Posterior vena cava (tissue), 2 donors: ENCODE measurements around the gene TSC1. TPM values are rescaled to one million over a fixed set of nuclear protein-coding genes. Genes with fewer than 3 reads are reported as not detected.
"Not testable (repeated sequence)": the region's sequence is repeated elsewhere in the genome, so short reads cannot be mapped to it uniquely, and the experiment has no call there.

Experiments
- DNase-seq: peaks from one replicate; pipeline ENCODE4 v3.0.0-alpha.2; 2020; ENCODE audit warnings: low spot score
- intact Hi-C, 2 donors: fragments of 100-400 bp; cut with DNase I; formaldehyde crosslinking; loops; one replicate each; pipeline versions ENCODE4 v1.14.1 to v1.14.2; 2022 to 2023
- total RNA-seq, 2 donors: library from RNA; stranded (reverse); fragmentation: NEBNext Ultra II Directional; extraction: Animal tissue kit (Norgen Biotek cat#: 25700); gene quantifications; one replicate each; pipeline ENCODE4 v1.2.1, GENCODE V29; 2021
- donor health status: DM: yes; HTN: yes; CAD: no.
- donor health status: DM: yes; HTN: yes; CAD: no.

Gene TSC1
- total RNA-seq, 2 donors from 2014 or later = 32.5 to 33.5 TPM

DNA sequence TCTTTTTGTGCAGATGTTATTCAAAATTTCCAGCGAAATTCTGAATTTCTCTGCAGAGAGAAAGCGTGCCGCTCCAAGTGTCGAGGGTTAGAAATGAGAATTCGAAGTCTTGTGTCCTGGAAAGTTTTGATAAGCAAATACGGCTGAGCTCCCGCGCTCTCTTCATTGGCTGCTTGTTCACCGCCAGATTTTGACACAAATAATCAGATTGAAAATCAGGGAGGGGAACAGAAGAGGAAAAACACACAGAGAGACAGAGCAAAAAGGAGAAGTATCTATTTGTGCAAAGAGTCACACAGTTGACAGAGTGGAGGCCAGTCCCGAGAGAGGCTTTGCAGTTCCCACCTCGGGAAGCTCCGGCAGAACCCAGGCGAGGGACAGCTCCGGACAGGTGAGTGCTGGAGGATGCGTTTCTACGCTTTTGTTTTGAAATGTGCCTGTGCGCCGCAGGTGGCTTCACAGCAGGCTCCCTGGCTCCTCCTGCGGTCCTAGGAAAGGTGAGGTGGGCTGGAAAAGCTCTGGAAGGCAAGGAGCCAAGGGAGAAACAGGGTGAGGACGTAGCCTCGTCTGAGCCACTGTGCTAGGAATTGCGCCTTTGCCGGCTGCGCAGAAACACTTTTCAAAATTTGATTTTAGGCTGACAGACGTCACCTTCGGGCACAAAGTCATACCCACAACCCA lies 34.2 kb upstream of the TSC1 start, which contains the start of gene GFI1B:
Gene GFI1B, plus strand, starts transcription at position 244 of the 681 bp plus-strand sequence. CDS start 7,985 bp downstream, outside the sequence.
- DNase-seq = no peak
- intact Hi-C loops = no loop called here

DNA sequence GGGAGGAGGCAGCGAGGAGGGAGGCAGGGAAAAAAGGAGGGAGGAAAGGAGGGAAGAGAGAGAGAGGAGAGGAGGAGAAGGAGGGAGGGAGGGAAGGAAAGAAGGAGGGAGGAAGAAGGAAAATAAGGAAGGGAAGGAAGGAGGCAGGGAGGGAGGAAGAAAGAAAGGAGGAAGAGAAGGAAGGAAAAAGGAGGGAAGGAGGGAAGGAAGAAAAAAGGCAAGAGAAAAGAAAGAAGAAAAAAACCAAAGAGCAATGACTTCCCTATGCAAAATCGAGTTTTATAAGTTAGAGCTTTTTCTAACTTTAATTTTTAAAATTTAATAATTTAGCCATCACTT lies 33.7 kb upstream of the TSC1 start:
- intact Hi-C loops = no loop called here
- DNase-seq = no peak

GRCh38 chr9:132976571-132976970 lies 32.2 kb upstream of the TSC1 start:
- intact Hi-C loops = no loop called here
- DNase-seq = no peak

- no peak for DNase-seq
- intact Hi-C loops = no loop called here
Observed at GRCh38 chr9:132975961-132976360, 31.5 kb upstream of the TSC1 start.

- DNase-seq = no peak
- intact Hi-C loops = no loop called here
Observed at GRCh38 chr9:132973713-132974112, 29.3 kb upstream of the TSC1 start.

DNA sequence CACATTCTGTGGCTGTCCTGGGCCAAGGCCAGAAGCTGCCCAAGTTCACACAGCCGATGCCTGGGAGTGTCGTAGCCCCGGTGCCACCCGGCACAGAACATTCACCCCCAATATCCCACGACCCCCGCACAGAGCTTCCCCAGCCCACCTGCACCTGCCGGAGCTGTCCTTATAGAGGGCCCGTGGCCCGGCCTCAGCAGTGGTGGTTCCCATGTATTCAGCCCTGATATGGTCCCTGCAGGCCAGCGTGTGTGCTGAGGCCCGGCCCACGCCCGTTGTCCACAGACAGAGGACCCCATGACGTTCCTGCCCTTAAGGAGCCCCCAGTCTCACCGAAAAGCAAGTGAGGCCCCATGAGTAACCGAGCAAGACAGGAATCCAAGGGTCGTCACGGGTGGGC lies 28.8 kb upstream of the TSC1 start:
- no peak for DNase-seq
- intact Hi-C loops = no loop called here

DNA sequence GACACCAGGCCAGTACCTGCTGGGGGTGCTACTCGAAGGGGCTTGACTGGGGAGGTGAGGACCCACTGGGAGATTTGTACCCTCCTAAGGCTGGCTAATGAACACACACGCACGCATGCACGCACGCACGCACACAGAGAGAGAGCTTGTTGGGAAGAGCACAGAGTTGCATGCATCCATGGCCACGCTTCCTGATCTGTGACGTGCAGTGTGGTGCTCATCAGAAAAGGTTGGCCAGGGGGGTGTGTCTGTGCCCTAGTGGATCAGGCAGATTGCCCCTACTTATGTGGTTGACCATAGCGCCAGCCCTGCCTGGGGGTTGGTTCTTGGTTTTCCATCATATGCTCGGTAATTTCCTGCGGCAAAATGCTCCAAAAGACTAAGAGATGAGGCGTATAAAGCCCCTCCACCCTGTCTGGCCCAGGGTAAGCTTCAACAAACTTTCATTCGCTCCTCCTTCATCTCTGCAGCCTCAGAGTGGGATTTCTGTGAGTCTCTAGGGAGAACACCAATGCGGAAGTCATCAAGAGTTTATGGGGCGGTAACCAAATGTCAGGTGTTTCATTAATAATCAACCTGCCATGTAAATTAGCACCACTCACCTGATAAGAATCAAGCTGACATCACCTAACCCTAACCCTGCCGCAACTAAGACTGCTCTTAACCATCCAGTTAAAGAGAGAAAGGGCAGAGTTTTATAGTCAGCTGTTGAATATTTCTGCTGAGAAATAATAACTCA lies 26.1 kb upstream of the TSC1 start:
- intact Hi-C loops = no loop called here
- DNase-seq = no peak

DNA sequence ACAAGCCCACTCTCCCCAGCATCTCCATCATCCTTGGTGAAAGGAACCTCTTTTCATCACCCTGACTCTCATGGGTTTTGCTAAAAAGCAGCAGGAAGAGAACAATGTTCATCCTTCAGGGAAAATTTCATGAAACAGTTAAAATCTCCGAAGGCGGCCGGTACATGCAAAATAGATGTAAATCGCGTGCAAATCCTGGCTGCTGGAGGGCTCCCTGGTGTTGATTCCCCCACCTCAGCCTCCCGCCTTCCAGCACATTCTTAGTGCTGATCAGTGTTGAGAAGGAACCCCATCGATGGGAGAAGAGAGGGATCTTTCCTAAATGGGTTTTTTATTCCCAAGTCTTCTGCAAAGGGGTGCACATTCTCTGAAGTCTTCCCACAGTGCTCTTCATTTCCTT lies 25.4 kb upstream of the TSC1 start:
- intact Hi-C loops = no loop called here
- no peak for DNase-seq

DNA sequence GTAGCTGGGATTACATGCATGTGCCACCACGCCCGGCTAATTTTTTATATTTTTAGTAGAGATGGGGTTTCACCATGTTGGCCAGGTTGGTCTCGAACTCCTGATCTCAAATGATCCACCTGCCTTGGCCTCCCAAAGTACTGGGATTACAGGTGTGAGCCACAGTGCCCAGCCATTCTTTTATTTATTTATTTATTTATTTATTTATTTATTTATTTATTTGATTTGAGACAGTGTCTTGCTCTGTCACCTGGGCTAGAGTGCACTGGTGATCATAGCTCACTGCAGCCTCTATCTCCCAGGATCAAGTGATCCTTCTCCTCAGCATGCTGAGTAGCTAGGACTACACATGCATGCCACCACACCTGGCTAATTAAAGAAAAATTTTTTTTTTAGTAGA lies 23.5 kb upstream of the TSC1 start:
- intact Hi-C loops, DNase-seq: not testable (repeated sequence)

DNA sequence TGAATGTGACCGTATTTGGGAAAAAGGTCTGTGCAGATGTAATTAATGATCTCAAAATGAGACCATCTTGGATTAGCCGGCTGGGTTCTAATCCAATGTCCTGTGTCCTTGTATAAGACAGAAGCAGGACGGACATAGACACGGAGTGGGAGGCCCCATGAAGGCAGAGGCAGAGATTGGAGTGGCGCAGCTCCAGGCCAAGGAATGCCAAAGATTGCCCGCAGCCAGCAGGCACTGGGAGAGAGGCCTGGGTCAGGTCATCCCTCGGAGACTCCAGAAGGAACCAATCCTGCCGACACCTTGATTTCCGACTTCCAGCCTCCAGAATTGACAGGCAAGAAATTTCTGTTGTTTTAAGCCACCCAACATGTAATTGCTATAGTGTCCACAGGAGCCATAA lies 21.1 kb upstream of the TSC1 start:
- peak; percentile 57 for DNase-seq
- intact Hi-C loops = no loop called here

DNA sequence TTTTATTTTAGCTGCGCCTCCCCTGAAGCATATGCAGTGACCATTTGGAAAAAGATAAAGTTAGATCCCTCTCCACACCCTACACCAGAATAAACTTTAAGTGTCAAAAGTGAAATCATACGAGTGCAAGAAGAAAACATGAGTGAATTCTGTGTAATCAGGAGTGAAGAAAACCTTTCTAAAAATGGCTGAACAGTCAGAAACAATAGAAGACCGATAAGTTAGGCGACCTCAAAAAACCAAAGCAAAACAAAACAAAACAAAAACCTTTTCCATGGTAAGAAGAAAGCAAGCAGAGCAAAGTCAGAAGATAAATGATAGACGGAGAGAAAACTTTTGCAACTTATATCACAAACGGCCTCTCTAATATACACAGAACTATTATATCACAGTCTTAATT lies 16.6 kb upstream of the TSC1 start:
- intact Hi-C loops = no loop called here
- no peak for DNase-seq

DNA sequence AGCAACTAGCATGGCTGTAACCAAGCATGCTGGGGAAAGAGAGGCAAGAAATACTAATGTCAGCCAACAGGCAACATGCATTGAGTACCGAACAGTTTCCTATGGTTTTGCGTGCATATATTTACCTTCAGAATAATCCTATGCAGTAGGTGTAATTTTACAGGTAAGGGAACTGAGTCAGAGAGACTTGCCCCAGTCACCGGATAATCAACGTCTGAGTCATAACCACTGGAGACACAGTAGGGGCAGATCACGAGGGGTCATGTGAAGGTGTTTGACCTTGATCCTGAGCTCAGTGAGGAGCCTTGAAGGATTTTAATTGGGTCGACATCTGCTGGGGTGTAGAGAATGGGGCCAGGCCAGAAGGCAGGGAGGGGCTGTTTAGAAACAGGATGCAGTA lies 13.4 kb upstream of the TSC1 start:
- no peak for DNase-seq
- intact Hi-C loops = no loop called here

DNA sequence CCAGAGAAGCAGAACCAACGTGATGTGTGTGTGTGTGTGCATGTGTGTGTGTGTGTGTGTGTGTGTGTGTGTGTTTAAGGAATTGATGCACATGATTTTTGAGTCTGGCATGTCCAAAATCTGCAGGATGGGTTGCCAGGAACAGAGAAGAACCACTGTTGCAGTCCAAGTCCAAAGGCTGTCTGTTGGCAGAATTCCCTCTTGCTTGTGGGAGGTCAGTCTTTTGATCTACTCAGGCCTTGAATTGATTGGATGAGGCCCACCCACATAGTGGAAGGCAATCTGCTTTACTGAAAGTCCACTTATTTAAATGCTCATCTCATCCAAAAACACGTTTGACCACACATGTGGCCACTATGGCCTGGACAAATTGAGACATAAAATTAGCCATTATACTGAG lies 11.4 kb upstream of the TSC1 start:
- intact Hi-C loops = no loop called here
- no peak for DNase-seq

DNA sequence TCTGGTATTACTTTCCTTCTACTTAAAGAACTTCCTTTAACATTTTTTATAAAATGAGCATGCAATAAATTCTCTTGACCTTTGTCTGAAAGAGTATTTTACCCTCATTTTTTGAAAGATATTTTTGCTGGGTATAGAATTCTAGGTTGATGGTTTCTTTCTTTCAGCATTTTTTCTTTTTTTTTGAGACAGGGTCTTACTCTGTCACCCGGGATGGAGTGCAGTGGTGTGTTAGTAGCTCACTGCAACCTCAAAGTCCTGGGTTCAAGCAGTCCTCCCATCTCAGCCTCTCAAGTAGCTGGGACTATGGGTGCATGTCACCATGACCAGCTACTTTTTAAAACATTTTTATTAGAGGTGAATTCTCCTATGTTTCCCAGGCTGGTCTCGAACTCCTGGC lies 10.7 kb upstream of the TSC1 start:
- intact Hi-C loops = no loop called here

DNA sequence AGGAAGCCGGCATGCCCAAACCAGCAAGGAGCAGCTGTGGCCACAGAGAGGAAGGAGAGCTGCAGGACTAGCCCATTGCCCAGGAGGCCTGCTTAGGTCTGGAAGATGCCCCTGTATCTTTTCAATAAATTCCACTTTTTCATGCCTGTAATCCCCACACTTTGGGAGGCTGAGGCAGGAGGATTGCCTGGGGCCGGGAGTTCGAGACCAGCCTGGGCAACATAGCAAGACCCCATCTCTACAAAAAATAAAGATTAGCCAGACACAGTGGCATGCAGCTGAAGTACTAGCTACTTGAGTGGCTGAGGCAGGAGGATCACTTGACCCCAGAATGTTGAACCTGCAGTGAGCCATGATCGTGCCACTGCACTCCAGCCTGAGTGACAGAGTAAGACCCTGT lies 5.3 kb upstream of the TSC1 start:
- intact Hi-C loops = no loop called here

More for the DNA sequence above, 10.7 kb upstream of the TSC1 start:
- DNase-seq = no peak

GRCh38 chr9:132948482-132949050 lies 4.2 kb upstream of the TSC1 start:
- intact Hi-C loops = no loop called here
- DNase-seq = no peak

More for the DNA sequence above, 5.3 kb upstream of the TSC1 start:
- DNase-seq = no peak

GRCh38 chr9:132947756-132948155 lies 3.3 kb upstream of the TSC1 start:
- intact Hi-C loops = no loop called here
- DNase-seq = no peak

DNA sequence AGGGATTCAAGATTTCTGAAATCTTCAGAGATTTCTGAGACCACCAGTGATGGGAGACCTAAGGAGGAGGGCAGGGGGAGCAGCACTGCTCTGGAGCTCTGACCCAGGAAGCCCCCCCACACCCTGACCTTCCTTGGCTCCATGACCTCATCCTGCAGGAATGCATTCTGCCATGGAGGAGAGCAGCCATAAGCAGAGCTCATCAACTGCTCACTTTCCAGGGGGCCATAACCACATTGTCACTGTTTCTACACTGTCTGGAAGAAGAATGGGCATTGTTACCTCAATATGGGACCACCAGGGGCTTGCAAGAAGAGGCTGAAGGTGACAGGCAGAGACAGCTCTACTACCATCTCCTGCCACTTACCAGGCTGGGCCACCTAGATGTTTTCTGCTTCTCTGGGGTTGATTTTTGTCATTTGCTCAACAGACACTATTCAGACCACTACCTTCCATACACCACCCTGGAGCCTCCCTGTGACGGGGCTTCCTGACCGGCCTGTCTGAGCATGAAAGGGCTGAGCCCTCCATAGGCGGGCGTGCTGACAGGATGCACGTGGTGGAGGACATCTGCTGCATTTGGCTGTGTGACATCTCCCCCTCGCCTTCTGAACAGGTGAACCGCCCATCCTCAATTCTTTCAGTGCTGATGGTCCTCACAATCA lies 2.3 kb upstream of the TSC1 start:
- intact Hi-C loops = no loop called here
- DNase-seq = no peak

- intact Hi-C loops = no loop called here
Observed at GRCh38 chr9:132946211-132946610, 1.8 kb upstream of the TSC1 start.

More at GRCh38 chr9:132946211-132946610, 1.8 kb upstream of the TSC1 start:
- no peak for DNase-seq
